HG03558 (cell line): ENCODE results near the gene RBM23.
"Not testable (repeated sequence)": the region's sequence is repeated elsewhere in the genome, so short reads cannot be mapped to it uniquely, and the experiment has no call there.

Experiments
- ATAC-seq: cut with Tn5 transposase; IDR thresholded peaks from one replicate; pipeline ENCODE4 v1.9.1; 2021; ENCODE audit warnings: moderate number of reproducible peaks; ENCODE audit not compliant: unreplicated experiment; ENCODE audit errors: extremely low read depth

RBM23 gene

DNA sequence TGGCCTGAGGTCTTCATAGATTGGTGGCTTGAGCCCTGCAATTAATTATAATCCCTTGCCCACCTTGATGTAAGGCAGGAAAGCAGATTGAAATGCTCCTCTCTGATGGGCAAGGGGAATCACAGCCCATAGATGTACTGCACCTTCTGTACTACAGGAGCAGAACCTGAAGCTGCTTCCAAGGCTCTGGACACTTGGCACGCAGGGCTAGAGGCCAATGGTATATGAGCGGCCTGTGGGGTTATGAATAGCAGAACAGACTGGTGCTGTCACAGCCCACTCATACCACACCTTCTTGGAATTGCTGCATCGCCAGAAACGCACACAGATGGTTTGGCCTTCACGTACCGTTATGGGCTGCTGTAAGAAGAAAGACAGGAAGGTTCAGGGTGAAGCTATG is 1.7 kb upstream of the RBM23 start:
- ATAC-seq, result no peak

DNA sequence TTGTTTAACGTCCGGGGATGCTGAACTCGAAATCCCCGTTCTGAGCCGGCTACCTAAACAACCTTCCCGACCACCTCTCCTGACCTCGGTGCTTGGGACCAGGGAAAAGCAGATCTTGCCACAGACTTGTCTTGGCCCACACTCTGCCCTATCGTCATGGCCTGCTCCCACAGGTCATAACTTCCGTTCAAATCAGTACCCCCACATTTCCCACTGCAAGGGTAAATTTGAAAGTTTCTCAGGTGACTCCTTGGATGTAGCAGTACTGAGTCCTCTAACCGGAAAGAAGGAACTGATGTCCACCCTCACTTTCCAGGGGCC is 612 bp upstream of the RBM23 start:
- no peak for ATAC-seq

DNA sequence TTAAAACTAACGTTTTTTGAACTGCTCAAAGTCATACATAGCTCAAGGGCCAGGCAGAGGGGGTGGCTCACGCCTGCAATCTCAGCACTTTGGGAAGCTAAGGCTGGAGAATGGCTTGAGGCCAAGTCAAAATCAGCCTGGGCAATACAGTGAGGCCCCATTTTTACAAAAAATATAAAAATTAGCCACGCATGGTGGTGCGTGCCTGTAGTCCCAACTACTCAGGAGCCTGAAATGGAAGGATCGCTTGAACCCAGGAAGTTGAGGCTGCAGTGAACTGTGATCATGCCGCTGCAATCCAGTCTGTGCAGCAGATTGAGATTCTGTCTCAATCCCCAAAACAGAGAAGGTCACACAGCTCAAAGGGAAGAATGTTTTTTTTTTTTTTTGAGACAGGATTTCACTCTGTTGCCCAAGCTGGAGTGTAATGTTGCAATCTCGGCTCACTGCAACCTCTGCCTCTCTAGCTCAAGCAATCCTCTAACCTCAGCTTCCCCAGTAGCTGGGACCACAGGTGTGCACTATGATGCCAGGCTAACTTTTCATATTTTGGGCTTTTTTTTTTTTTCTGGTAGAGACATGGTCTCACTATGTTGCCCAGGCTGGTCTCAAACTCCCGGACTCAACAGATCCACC is 2.9 kb downstream of the RBM23 start:
- no peak for ATAC-seq

DNA sequence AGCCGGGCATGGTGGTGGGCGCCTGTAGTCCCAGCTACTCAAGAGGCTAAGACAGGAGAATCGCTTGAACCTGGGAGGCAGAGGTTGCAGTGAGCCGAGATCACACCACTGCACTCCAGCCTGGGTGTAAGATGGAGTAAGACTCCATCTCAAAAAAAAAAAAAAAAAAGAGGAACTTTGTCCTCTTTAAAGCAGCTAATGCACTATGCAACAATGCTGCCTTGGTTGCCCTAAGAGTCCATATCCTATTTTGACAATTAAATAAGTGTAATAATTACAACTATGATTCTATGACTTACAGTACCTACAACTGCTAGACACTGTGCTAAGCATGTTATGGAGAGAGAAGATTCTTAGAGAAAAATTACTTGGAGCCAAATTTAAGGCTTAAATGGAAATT is 4.1 kb downstream of the RBM23 start:
- not testable (repeated sequence) for ATAC-seq

DNA sequence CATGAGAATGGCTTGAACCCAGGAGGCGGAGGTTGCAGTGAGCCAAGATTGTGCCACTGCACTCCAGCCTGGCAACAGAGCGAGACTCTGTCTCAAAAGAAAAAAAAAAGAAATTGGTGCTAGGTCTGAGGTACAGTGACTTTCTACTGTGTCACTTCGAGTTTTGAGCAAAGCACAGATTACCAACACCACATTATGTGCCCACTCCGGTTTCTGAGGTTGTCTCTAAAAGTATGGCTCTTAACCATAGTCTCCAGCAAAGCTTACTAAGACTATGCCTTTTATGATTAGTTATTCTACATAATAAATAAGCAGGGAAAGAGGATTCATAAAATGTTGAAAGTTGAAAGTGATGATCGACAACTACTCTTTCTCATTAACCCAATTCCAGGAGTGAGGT is 8.0 kb downstream of the RBM23 start:
- ATAC-seq, result no peak

DNA sequence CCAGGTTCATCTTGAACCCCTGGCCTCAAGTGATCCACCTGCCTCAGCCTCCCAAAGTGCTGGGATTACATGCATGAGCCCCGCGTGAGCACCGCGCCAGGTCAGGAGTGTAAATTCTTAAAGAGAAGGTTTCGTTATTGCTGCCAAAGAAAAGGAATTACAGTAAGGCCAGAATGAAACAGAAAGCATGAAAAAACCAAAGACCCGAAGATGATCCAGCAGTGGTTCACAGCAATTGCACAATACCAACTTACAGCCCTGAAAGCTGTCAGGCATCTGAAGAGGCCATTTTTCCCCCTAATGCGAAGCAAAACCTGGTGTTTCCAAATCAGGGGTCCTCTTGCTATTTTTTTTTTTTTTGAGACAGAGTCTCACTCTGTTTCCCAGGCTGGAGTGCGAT is 10.3 kb downstream of the RBM23 start:
- ATAC-seq, result no peak

DNA sequence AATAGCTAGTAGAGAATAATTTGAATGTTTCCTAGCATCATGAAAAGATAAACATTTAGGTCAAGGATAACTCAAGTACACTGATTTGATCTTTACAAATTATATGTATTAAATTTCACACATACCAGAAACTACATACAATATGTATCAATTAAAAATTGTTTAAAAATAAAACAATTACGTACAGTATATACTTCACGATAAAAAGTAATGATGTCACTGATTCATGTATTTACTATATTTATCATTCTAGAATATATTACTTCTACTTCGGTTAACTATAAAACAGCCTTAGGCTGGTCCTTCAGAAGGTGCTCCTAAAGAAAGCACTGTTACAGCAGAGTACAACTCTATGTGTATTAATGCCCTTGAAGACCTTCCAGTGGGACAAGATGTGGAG is 11.5 kb downstream of the RBM23 start:
- no peak for ATAC-seq

DNA sequence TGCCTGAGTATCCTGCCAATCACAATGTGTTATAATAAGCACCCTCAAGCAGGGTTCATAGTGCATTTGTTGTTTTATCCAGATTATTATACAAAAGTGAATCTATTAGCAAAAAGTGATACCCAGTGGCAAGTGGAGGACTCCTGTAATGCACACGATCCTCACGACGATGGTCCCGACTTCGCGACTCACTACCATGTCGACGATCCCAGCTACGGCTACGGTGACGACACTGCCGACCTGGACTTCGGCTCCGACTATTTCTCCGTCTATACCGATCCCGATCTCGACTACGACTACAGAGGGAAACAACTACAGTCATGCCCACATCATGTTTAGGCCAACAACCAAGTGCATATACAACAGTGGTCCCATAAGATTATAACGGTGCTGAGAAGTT is 12.9 kb downstream of the RBM23 start:
- no peak for ATAC-seq

DNA sequence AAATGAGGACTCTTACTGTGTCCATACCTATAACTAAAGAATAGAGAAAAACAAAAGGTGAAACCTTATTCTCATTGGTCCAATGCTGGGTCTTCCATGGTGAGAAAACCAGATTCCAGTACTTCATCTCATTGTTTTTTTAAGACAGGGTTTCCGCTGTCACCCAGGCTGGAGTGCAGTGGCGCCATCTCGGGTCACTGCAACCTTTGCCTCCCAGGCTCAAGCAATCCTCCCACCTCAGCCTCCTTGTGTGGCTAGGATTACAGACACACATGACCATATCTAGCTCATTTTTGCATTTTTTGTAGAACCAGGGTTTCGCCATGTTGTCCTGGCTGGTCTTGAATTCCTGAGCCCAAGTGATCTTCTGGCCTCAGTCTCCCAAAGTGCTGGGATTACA is 13.3 kb downstream of the RBM23 start:
- ATAC-seq, result no peak

DNA sequence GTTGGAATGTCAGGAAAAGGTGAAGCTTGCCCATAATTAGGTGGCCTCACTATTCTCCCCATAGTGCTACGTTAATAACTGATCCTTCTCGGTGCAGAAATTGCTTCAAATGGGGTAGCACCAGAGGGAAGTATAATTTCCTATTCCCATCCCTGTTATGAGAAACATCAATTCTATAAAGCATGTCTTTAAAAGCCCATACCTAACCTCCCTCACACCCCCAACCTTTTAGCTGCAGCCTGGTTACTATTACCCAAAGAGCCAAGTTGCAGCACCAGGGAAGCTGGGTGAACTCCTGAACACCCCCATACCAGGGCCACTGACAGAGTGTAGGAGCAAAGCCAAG is 15.2 kb downstream of the RBM23 start:
- ATAC-seq, result no peak

DNA sequence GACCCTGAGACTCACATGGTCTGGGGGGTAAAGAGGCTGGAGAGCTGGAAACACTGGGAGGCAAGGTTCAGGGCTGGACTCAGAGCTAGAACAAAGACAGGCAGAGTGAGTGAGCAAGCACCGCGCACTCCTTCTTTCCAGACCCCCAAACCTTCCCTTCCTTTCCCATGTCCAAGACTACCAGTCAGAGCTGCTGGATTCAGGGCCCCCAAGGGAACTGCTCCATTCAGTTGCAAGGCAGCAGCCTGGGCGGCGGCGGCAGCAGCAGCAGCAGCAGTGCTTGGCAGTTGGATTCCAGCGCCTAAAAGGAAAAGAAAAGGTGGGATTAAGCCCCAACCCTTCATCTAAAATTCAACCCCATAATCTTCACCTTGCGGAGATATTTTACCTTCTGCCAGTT is 17.1 kb downstream of the RBM23 start:
- no peak for ATAC-seq

DNA sequence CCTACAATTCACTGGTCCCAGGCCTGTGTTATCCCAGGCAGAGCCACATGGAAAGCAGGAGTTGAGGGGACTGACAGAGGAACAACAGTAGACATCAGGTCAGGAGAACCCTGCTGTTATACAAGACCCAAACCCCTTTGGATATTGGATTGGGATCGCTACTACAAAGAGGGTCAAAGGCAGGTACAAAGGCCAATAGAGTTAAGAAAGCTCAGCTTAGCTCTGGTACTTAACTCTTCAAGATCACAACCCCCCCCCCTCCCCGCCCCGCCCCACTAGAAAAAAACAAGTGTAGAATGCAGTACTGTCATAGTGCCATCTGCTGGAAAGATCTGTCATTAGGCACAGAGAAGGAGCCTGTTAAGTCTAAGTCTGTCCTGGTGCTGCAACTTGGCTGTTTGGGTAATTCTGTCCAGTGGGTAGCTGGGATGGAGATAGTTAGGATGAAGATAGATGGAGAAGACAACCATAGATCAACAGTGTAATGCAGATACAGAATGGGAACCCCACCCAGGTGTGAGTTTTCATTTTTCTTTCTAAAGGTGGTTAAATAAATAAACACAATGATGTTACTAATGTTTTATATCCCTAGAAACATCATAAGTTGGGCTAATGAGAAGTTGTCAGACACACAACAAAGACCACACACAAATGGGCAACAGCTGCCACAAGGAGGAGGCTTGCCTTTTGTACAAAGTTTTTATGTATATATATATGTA is 18.7 kb downstream of the RBM23 start:
- no peak for ATAC-seq

DNA sequence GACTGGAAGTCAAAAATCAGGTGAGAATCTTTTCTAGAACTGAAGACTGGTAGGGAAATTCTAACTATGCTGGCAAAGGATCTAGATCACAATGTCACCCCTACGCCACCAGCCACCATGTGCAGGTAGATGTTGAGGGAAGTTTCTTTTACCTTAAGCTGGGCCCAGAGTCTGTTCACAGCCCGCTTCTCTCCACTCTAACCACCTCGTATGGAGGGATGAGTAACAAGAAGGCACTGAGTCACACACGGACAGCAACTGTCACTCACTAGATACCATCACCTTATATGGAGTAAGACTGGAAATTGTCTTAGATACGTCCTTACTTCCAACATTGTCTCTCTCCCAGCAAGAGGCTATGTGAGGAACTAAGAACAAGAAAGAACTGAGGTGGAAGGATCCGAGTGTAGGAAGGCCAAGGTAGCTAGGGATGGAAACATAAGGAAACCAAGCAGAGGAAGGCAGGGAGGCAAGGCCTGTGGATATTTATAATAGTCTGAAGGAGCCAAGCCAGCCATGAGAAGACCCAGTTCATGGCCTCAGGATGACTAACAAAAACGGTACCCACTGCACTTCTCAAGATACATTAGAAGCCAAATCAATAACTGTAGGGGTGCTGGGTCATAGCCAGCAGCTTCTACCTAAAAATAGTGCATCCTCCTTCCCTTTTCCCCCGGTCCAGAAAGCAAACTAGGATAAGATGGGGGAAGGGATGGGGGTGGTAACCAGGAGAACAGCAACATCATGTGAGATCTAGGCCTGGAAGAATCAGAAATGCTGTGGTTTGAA is 20.5 kb downstream of the RBM23 start:
- no peak for ATAC-seq

DNA sequence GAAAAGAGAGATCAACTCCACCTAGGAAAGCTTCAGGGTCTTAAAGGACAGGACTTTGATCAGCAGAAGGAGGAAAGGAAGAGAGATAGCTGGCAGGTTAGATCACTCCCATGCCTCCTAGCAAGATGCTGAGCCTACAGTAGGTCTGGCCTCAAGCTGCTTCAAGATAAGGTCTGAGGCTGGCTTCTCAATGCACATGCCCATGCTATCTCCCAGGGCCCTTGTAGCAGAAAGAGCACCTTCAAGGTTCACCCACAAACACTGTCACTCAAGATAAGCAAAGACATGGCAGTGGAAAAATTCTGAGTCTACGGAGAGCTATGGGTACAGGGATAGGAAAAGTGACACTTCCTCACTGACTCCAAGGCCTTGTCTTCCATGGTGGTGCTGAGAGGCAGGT is 21.6 kb downstream of the RBM23 start:
- ATAC-seq, result no peak

DNA sequence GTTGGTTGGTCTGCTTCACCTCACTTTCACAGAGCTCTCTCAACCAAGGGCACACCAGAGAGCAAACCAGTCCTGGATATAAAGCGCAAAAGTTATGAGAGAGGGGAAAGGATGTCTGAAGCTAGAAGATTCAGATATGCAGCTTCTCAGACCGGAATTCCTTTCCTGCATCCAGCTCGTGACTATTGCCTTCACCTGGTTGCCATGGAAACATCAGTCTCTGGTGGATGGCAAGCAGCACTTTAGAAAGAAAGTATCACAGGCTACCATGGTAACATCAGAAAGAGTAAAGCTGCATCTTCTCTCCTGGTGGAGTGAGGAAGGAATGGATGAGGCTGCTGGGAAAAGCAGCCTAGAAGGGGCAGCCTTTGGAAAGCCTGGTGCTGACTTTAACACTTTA is 22.2 kb downstream of the RBM23 start:
- no peak for ATAC-seq

DNA sequence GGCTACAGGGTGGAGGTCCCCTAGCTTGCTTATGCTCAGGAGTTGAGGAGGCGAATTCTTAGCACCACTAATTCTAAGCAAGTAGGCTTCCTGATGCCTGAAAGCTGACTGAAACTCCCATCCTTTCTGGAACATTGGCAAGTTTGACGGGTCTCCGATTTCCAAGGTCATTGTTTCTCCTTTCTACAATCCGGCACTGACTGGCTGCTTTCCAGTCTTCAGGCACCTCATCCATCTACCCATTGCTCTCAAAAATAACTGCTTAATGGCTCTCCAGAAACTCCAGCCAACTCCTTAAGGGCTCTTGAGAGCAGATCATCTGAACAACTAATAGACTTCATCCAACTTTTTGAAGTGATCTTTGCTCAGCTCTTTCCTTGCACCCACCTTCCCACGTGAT is 22.6 kb downstream of the RBM23 start:
- no peak for ATAC-seq

DNA sequence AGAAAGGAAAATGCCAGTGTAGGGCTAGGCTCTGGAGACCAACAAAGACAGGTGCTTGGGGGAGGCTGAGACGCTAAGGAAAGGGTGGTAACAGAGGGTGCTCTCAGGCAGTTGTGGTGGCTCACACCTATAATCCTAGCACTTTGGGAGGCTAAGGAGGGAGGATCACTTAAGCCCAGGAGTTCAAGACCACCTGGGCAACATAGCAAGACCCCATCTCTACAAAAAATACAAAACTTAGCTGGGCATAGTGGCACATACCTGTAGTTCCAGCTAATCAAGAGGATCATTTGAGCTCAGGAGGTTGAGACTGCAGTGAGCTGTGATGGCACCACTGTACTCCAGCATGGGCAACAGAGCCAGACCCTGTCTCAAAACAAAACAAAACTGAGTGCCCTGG is 23.5 kb downstream of the RBM23 start:
- no peak for ATAC-seq

DNA sequence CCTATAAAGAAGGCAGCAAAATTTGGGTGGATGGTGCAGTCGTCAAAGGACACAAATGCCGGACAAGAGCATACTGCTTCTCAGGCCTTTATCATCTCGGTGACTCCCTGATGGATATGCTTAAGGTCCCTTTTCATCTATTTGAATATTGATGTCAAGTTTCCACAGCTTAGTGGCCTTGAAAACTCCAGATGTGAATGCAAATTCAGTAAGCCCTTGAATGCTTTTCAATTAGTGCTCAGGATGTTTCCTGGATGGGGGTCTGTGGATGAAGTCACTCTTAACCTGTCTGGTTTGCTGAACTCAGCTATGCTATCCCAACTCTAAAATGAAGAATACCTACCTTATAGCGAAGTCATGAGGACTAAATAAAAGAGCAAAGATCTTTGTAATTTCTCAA is 25.2 kb downstream of the RBM23 start:
- no peak for ATAC-seq

DNA sequence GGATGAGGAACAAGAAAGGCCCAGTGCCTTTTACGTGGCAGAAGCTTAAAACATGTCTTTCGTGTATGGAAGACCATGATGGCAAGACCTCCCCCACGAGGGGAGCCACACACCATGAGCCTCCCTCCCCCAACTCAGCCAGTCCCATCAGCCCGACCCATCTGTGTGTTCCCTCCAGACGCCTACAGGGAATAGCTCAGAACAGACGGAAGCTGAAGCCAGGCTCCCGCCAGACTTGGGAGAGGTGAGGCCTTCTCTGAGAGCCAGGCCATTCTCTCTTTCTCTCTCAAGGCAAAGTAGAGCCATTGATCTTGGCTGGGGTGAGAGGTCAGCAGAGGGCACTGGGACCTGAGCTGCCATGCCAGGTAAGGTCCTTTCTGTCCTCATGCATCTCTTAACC is 26.5 kb downstream of the RBM23 start:
- no peak for ATAC-seq

DNA sequence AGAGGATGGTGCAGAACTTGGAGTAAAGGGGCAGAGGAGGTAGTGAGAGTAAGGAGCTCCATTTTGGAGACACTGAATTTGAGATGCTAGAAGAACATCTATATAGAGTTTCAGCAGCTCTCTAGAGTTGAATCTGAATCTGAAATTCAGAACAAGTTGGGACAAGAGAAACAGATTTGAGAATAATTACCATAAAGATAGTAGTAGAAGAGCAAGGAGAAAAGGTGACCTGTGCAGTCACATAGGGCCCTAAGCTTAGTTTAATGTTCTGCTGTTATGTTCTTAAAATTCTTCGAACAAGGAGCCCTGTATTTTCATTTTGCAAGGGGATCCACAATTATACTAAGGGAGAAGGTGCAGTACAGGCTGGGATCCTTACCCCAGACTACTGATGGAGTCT is 28.5 kb downstream of the RBM23 start:
- no peak for ATAC-seq

DNA sequence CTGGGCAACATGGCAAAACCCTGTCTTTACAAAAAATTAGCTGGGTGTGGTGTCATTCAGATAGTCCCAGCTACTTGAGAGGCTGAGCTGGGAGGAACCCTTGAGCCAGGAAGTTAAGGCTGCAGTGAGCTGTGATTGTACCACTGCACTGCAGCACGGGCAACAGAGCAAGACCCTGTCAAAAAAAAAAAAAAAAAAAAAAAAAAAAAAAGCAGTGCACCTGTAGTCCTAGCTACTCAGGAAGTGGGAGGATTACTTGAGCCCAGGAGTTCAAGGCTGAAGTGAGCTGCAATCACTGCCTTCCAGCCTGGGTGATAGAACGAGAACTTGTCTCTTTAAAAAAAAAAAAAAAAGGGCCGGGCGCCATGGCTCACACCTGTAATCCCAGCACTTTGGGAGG is 30.3 kb downstream of the RBM23 start:
- no peak for ATAC-seq

DNA sequence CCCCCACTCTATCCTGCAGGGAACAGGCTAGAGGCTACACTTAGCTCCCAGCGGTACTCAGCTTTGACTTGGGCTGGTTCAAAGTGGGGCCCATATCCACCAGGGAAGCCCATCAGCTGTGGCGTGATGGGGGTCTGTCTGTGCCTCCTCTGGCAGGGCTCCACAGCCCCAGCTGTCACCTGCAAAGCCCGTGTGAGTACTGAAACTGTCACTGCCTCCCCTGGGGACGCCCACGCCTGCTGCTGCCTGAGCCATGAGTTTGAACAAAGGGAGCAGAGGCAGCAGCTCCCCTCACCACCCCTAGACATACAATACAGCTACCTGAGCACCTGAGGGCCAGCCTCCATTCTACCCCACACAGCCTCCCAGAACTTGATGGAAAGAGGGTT is 31.0 kb downstream of the RBM23 start:
- ATAC-seq, result peak; percentile 28
